ENCODE data around the gene SERINC1.

DNA sequence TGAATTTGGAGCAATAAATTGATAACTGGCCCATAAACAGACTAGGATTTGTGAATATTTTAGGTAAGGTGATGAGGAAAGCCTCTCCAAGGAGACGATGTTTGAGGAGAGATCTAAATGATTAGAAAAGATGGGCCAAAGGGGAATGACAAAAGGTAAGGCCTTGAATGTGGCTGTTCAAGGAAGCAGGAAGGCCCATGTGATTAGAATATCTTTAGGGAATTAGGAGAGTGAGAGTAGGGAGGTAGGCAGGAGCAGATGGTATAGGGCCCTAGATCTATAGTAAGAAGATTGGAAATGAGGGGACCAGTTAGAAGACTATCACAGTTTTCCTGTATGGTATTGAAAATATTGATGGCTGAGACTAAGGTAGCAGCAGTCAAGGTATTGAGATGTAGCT, 65.4 kb downstream of the SERINC1 start:
- TF ChIP-seq, protein P1, sequence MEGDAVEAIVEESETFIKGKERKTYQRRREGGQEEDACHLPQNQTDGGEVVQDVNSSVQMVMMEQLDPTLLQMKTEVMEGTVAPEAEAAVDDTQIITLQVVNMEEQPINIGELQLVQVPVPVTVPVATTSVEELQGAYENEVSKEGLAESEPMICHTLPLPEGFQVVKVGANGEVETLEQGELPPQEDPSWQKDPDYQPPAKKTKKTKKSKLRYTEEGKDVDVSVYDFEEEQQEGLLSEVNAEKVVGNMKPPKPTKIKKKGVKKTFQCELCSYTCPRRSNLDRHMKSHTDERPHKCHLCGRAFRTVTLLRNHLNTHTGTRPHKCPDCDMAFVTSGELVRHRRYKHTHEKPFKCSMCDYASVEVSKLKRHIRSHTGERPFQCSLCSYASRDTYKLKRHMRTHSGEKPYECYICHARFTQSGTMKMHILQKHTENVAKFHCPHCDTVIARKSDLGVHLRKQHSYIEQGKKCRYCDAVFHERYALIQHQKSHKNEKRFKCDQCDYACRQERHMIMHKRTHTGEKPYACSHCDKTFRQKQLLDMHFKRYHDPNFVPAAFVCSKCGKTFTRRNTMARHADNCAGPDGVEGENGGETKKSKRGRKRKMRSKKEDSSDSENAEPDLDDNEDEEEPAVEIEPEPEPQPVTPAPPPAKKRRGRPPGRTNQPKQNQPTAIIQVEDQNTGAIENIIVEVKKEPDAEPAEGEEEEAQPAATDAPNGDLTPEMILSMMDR (IDR thresholded peaks at IDR 0.05; ENCODE audit: low read length) = no peak
- TF ChIP-seq EZH2 (optimal IDR thresholded peaks at IDR 0.05; ENCODE audit: low read depth, low read length) = no peak
